Measurements from ENCODE around the gene TASOR2. TPM values are rescaled to one million over a fixed set of nuclear protein-coding genes. Genes with fewer than 3 reads are reported as not detected.
A peak's percentile ranks its signal among the peaks of the same experiment; 100 is the strongest.

TASOR2 gene
- total and polyA plus RNA-seq, 11 donors: 9.6 to 47.2 (median 32.9) TPM

DNA sequence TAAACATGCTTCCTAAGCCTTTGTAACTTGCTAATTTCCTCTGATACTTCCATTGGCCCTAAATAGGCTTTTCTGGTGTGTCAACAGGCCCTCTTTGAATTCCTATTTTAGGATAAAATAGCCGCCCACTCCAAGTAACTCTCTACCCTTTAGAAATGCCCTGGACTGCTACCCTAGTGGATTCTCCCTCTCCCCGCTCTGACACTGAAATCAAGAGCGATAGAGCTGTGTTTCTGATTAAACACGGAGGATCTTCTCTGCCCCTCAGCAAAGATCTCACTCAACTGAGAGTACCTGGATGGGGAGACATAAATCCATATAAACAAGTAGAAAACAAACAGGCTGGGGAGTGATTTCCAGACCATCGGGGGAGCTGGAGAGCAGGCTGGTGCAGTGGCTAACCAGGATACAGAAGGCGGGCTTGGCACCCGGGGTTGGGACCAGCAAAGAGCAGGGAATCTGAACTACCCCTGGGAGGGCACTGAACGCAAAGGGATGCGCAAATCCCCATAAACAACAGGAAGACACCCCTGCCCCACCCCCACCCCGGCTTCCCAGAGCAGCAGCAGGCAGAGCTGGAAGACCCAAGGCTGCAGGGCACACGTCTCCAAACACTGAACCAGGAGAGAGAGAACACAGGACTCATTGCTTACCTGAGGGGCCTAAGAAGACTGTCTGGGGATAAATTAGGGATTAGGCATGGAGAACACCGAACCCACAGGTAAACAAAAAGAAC, 20.8 kb upstream of the TASOR2 start:
- ATAC-seq: no peak
- peaks cover 0 to 36% (median 13%) of the 10 kb centered on the region in 12 donors for H3K4me1 ChIP-seq

DNA sequence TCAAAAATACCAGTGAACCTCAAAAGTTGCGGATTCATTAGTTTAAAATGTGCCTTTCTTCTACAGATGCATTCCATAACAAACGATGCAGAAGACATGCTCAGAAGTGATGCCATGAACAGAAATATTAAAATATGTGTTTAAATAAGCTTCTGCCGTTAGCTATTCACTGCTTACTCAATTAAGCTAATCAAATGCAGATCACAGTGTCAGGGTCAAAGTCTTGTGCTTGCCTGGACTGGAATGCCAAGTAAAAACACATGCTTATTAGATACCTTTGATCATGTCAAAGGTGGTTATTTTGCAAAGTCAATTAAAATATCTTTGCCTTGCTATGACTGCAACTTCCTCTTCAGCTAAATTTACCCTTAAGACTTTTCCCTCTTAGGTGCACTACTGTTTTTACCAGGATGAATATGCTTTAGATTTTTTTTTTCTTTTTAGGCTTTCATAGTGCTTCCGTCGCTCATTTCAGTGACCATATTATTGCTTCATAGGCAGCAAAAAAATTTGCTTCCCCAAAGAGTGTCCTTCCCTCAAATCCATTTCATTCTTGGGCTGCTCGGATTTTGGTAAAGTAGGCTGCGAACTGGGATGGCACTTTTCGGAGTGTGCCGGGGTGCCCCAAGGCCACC, 19.1 kb upstream of the TASOR2 start:
- Histone ChIP-seq H3K27ac (peak overlapping the region in 10 of 12 donors; percentile 63 to 86 (median 82)), H3K36me3 (no peaks in the 10 kb centered on the region), H3K4me1 (peaks cover 0 to 28% (median 13%) of the 10 kb centered on the region in 12 donors), H3K9me3 (no peaks in the 10 kb centered on the region), H3K4me3 (peak overlapping the region; percentile 66 to 99 (median 95)), H3K27me3 (no peaks in the 10 kb centered on the region)
- ATAC-seq (no peak), DNase-seq (no peak)
- intact Hi-C loops (cut with DNase I): no loop called here
- TF ChIP-seq POLR2A (IDR thresholded peaks at IDR 0.05): no peak
- TF ChIP-seq, protein P1, sequence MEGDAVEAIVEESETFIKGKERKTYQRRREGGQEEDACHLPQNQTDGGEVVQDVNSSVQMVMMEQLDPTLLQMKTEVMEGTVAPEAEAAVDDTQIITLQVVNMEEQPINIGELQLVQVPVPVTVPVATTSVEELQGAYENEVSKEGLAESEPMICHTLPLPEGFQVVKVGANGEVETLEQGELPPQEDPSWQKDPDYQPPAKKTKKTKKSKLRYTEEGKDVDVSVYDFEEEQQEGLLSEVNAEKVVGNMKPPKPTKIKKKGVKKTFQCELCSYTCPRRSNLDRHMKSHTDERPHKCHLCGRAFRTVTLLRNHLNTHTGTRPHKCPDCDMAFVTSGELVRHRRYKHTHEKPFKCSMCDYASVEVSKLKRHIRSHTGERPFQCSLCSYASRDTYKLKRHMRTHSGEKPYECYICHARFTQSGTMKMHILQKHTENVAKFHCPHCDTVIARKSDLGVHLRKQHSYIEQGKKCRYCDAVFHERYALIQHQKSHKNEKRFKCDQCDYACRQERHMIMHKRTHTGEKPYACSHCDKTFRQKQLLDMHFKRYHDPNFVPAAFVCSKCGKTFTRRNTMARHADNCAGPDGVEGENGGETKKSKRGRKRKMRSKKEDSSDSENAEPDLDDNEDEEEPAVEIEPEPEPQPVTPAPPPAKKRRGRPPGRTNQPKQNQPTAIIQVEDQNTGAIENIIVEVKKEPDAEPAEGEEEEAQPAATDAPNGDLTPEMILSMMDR (IDR thresholded peaks at IDR 0.05): no peak
- 30 to 37% (median 32%) methylated on average over 9 of the region's 9 CpGs for WGBS, 4 donors

More for the DNA sequence above, 20.8 kb upstream of the TASOR2 start:
- H3K27me3 ChIP-seq: no peaks in the 10 kb centered on the region
- intact Hi-C loops (cut with DNase I): no loop called here
- H3K36me3 ChIP-seq: no peaks in the 10 kb centered on the region
- TF ChIP-seq, protein P1 (IDR thresholded peaks at IDR 0.05): no peak
- no peak for TF ChIP-seq POLR2A (IDR thresholded peaks at IDR 0.05)
- H3K27ac ChIP-seq: no peak overlapping the region
- 77 to 84% (median 78%) methylated on average over 12 of the region's 12 CpGs for WGBS, 4 donors
- no peak overlapping the region for H3K4me3 ChIP-seq
- DNase-seq: peak in 1 of 5 donors; percentile 15
- H3K9me3 ChIP-seq: no peaks in the 10 kb centered on the region

DNA sequence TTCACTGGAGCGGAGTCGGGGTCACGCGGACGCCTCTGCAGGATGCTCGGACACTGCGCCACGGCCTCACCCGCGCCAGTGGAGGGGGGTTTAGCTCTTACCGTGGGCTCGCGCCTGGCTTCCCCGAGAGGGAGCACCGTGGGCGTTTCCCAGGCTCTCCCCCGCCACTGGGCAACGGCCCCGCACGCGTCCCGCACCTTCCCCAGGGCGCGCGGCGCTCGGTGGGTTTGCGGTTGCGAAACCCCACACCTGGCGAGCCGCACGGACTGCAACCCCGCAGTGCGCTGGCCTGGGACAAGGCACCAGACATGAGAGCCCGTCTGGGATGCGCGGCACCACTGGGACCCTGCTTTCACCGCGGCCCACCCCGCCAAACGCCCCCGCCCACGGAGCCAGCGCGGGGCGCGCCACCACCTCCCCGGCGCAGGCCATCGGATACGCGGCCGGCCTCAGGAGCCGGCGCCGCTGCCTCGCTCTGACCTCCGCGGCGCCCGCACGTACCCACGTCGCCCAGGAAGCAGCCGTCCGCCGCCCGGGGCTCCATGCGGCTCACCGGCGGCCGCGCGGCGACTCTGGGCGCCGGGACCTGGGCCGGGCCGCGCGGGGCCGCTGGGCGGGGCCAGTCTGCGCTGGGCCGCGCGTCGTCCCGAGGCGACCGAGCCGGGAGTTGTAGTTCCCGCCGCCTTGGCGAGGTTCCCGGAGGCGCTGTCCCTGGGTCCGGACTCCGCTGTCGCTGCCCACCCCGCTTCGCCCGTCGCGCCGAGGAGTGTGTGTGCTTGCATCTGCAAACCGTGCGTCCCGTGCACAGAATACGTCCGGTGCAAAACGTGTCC, 18.4 kb upstream of the TASOR2 start, which contains the start of gene ASB13:
Gene ASB13, minus strand, starts transcription at position 588 of the 833 bp plus-strand sequence. Its CDS starts 44 bp downstream, at position 544.
- Histone ChIP-seq H3K27me3 (no peaks in the 10 kb centered on the region), H3K27ac (peak within 1 kb of the TSS in 11 of 12 donors; percentile 63 to 86 (median 80)), H3K4me1 (peaks cover 0 to 21% (median 13%) of the 10 kb centered on the region in 12 donors), H3K36me3 (no peaks in the 10 kb centered on the region), H3K9me3 (no peaks in the 10 kb centered on the region), H3K4me3 (peak within 1 kb of the TSS; percentile 66 to 99 (median 95))
- ATAC-seq: peak; percentile 83 to 99 (median 96)
- 0 to 1% (median 0%) methylated on average over 19 to 112 of the region's 112 CpGs for WGBS, 4 donors
- peak in 1 of 2 donors; percentile 41 for TF ChIP-seq POLR2A (IDR thresholded peaks at IDR 0.05)
- TF ChIP-seq, protein P1 (IDR thresholded peaks at IDR 0.05): no peak
- intact Hi-C loops (cut with DNase I): no loop called here
- peak; percentile 81 to 90 (median 81) for DNase-seq
